Activated naive CD4-positive, alpha-beta T cell treated with anti-CD3 and anti-CD28 coated beads, Interleukin-2, amount 10 ng/mL, durations not matched to agents 7 days and 5 days (primary cell): ENCODE data around the gene FOXL3.

Experiments
- CTCF ChIA-PET: fragments of 350-600 bp; sonication (Branson Sonifier 250); formaldehyde crosslinking; loops from one replicate; lab custom pipeline; 2021; ENCODE audit warnings: antibody characterized with exemption; lab: Charles Lee
- DNase-seq: peaks from one replicate; pipeline ENCODE4 v3.0.0-alpha.2; 2020
- H3K27ac Mint-ChIP-seq: one replicate; pipeline ENCODE4 v1.8.0; 2021; ENCODE audit warnings: mild to moderate bottlenecking, moderate library complexity, mixed read lengths
- H3K27me3 Mint-ChIP-seq: one replicate; pipeline ENCODE4 v1.8.0; 2021; ENCODE audit warnings: mild to moderate bottlenecking, mixed read lengths
- H3K36me3 Mint-ChIP-seq: one replicate; pipeline ENCODE4 v1.8.0; 2021; ENCODE audit warnings: mixed read lengths
- H3K4me1 Mint-ChIP-seq: one replicate; pipeline ENCODE4 v1.8.0; 2021; ENCODE audit warnings: mixed read lengths
- H3K4me3 Mint-ChIP-seq: one replicate; pipeline ENCODE4 v1.8.0; 2021; ENCODE audit warnings: mild to moderate bottlenecking, moderate library complexity, mixed read lengths
- H3K9me3 Mint-ChIP-seq: one replicate; pipeline ENCODE4 v1.8.0; 2021; ENCODE audit warnings: mixed read lengths

FOXL3 gene

GRCh38 chr7:270351-270983 is 19.5 kb upstream of the FOXL3 start:
- H3K27ac Mint-ChIP-seq: no peak overlapping the region
- DNase-seq: no peak
- no peaks in the 10 kb centered on the region for H3K27me3 Mint-ChIP-seq
- CTCF ChIA-PET: no interaction called here
- no peaks in the 10 kb centered on the region for H3K4me1 Mint-ChIP-seq
- peaks cover 4% of the 10 kb centered on the region for H3K9me3 Mint-ChIP-seq
- H3K4me3 Mint-ChIP-seq: no peak overlapping the region
- no peaks in the 10 kb centered on the region for H3K36me3 Mint-ChIP-seq

- Mint-ChIP-seq H3K36me3 (no peaks in the 10 kb centered on the region), H3K9me3 (peaks cover 7% of the 10 kb centered on the region), H3K27ac (no peak overlapping the region), H3K4me1 (no peaks in the 10 kb centered on the region), H3K4me3 (no peak overlapping the region), H3K27me3 (peaks cover 3% of the 10 kb centered on the region)
- CTCF ChIA-PET: no interaction called here
- DNase-seq: no peak
Measured at GRCh38 chr7:271266-272107, 18.5 kb upstream of the FOXL3 start.

- peaks cover 7% of the 10 kb centered on the region for H3K9me3 Mint-ChIP-seq
- no peaks in the 10 kb centered on the region for H3K4me1 Mint-ChIP-seq
- H3K36me3 Mint-ChIP-seq: no peaks in the 10 kb centered on the region
- CTCF ChIA-PET: no interaction called here
- no peak for DNase-seq
- peaks cover 3% of the 10 kb centered on the region for H3K27me3 Mint-ChIP-seq
- no peak overlapping the region for H3K4me3 Mint-ChIP-seq
- H3K27ac Mint-ChIP-seq: no peak overlapping the region
Measured at GRCh38 chr7:272108-272615, 17.8 kb upstream of the FOXL3 start.

GRCh38 chr7:272631-273030 is 17.3 kb upstream of the FOXL3 start:
- Mint-ChIP-seq H3K27ac (no peak overlapping the region), H3K4me1 (no peaks in the 10 kb centered on the region), H3K9me3 (peaks cover 7% of the 10 kb centered on the region), H3K36me3 (no peaks in the 10 kb centered on the region), H3K4me3 (no peak overlapping the region), H3K27me3 (peaks cover 3% of the 10 kb centered on the region)
- CTCF ChIA-PET: no interaction called here
- no peak for DNase-seq

GRCh38 chr7:273327-273726 is 16.6 kb upstream of the FOXL3 start:
- CTCF ChIA-PET: no interaction called here
- H3K9me3 Mint-ChIP-seq: peaks cover 7% of the 10 kb centered on the region
- H3K27ac Mint-ChIP-seq: no peak overlapping the region
- no peak overlapping the region for H3K4me3 Mint-ChIP-seq
- H3K36me3 Mint-ChIP-seq: no peaks in the 10 kb centered on the region
- peaks cover 3% of the 10 kb centered on the region for H3K27me3 Mint-ChIP-seq
- no peak for DNase-seq
- no peaks in the 10 kb centered on the region for H3K4me1 Mint-ChIP-seq

- H3K27me3 Mint-ChIP-seq: peaks cover 3% of the 10 kb centered on the region
- no peak overlapping the region for H3K27ac Mint-ChIP-seq
- CTCF ChIA-PET: interaction anchor here (0.9 kb wide), 1 partner anchor 10 kb away, joined by 3 read pairs; no protein-coding TSS in a partner anchor
- DNase-seq: no peak
- H3K4me1 Mint-ChIP-seq: no peaks in the 10 kb centered on the region
- H3K9me3 Mint-ChIP-seq: peaks cover 7% of the 10 kb centered on the region
- no peak overlapping the region for H3K4me3 Mint-ChIP-seq
- H3K36me3 Mint-ChIP-seq: no peaks in the 10 kb centered on the region
Measured at GRCh38 chr7:274266-274665, 15.7 kb upstream of the FOXL3 start.

- H3K9me3 Mint-ChIP-seq: peaks cover 7% of the 10 kb centered on the region
- no peak for DNase-seq
- H3K4me1 Mint-ChIP-seq: no peaks in the 10 kb centered on the region
- H3K27me3 Mint-ChIP-seq: peaks cover 3% of the 10 kb centered on the region
- CTCF ChIA-PET: no interaction called here
- H3K4me3 Mint-ChIP-seq: no peak overlapping the region
- no peak overlapping the region for H3K27ac Mint-ChIP-seq
- H3K36me3 Mint-ChIP-seq: no peaks in the 10 kb centered on the region
Measured at GRCh38 chr7:276230-276835, 13.6 kb upstream of the FOXL3 start.

GRCh38 chr7:277228-277627 is 12.7 kb upstream of the FOXL3 start:
- no peaks in the 10 kb centered on the region for H3K36me3 Mint-ChIP-seq
- no peak overlapping the region for H3K4me3 Mint-ChIP-seq
- H3K27ac Mint-ChIP-seq: no peak overlapping the region
- no peaks in the 10 kb centered on the region for H3K4me1 Mint-ChIP-seq
- no peak for DNase-seq
- peaks cover 7% of the 10 kb centered on the region for H3K9me3 Mint-ChIP-seq
- CTCF ChIA-PET: no interaction called here
- peaks cover 3% of the 10 kb centered on the region for H3K27me3 Mint-ChIP-seq

- CTCF ChIA-PET: no interaction called here
- Mint-ChIP-seq H3K4me3 (no peak overlapping the region), H3K36me3 (no peaks in the 10 kb centered on the region), H3K4me1 (no peaks in the 10 kb centered on the region), H3K27ac (no peak overlapping the region), H3K27me3 (peaks cover 6% of the 10 kb centered on the region), H3K9me3 (peaks cover 7% of the 10 kb centered on the region)
- DNase-seq: no peak
Measured at GRCh38 chr7:278081-278480, 11.9 kb upstream of the FOXL3 start.

- no peak for DNase-seq
- Mint-ChIP-seq H3K27me3 (peaks cover 6% of the 10 kb centered on the region), H3K27ac (no peak overlapping the region), H3K4me3 (no peak overlapping the region), H3K9me3 (peaks cover 4% of the 10 kb centered on the region), H3K4me1 (no peaks in the 10 kb centered on the region), H3K36me3 (no peaks in the 10 kb centered on the region)
- CTCF ChIA-PET: no interaction called here
Measured at GRCh38 chr7:279821-280220, 10.1 kb upstream of the FOXL3 start.

- Mint-ChIP-seq H3K27ac (no peak overlapping the region), H3K36me3 (no peaks in the 10 kb centered on the region), H3K4me3 (no peak overlapping the region), H3K4me1 (no peaks in the 10 kb centered on the region), H3K9me3 (peaks cover 2% of the 10 kb centered on the region), H3K27me3 (peaks cover 9% of the 10 kb centered on the region)
- CTCF ChIA-PET: no interaction called here
- no peak for DNase-seq
Measured at GRCh38 chr7:280461-280860, 9.5 kb upstream of the FOXL3 start.

- no peaks in the 10 kb centered on the region for H3K4me1 Mint-ChIP-seq
- no peak overlapping the region for H3K27ac Mint-ChIP-seq
- DNase-seq: no peak
- no peaks in the 10 kb centered on the region for H3K9me3 Mint-ChIP-seq
- H3K4me3 Mint-ChIP-seq: no peak overlapping the region
- H3K36me3 Mint-ChIP-seq: no peaks in the 10 kb centered on the region
- CTCF ChIA-PET: no interaction called here
- H3K27me3 Mint-ChIP-seq: peaks cover 16% of the 10 kb centered on the region
Measured at GRCh38 chr7:281637-282036, 8.3 kb upstream of the FOXL3 start.

GRCh38 chr7:282621-283020 is 7.3 kb upstream of the FOXL3 start:
- no peaks in the 10 kb centered on the region for H3K36me3 Mint-ChIP-seq
- no peaks in the 10 kb centered on the region for H3K4me1 Mint-ChIP-seq
- CTCF ChIA-PET: no interaction called here
- H3K9me3 Mint-ChIP-seq: no peaks in the 10 kb centered on the region
- peaks cover 16% of the 10 kb centered on the region for H3K27me3 Mint-ChIP-seq
- no peak overlapping the region for H3K27ac Mint-ChIP-seq
- no peak overlapping the region for H3K4me3 Mint-ChIP-seq
- DNase-seq: no peak

GRCh38 chr7:284762-285722 is 4.9 kb upstream of the FOXL3 start:
- Mint-ChIP-seq H3K4me3 (no peak overlapping the region), H3K36me3 (no peaks in the 10 kb centered on the region), H3K27me3 (peaks cover 41% of the 10 kb centered on the region), H3K27ac (no peak overlapping the region), H3K4me1 (no peaks in the 10 kb centered on the region), H3K9me3 (no peaks in the 10 kb centered on the region)
- CTCF ChIA-PET: no interaction called here
- DNase-seq: no peak
